HG03175 (cell line): ENCODE results near the gene CDH19.

Experiments used
- ATAC-seq: cut with Tn5 transposase; IDR thresholded peaks from one replicate; pipeline ENCODE4 v1.9.1; 2021; ENCODE audit warnings: mild to moderate bottlenecking, moderate library complexity; ENCODE audit not compliant: unreplicated experiment

The CDH19 gene

GRCh38 chr18:66603941-66604627 lies at the start of gene CDH19:
Gene CDH19, minus strand, starts transcription at chr18:66604090. Its CDS starts 31,886 bp downstream, at chr18:66572204.
- no peak for ATAC-seq

GRCh38 chr18:66647671-66648070 lies 43.8 kb upstream of the CDH19 start:
- no peak for ATAC-seq

GRCh38 chr18:66646609-66647008 lies 42.7 kb upstream of the CDH19 start:
- ATAC-seq, result no peak

GRCh38 chr18:66645983-66646382 lies 42.1 kb upstream of the CDH19 start:
- ATAC-seq, result no peak

GRCh38 chr18:66641056-66641455 lies 37.2 kb upstream of the CDH19 start:
- no peak for ATAC-seq

GRCh38 chr18:66640431-66640830 lies 36.5 kb upstream of the CDH19 start:
- ATAC-seq, result no peak

GRCh38 chr18:66638856-66639629 lies 35.2 kb upstream of the CDH19 start:
- no peak for ATAC-seq

GRCh38 chr18:66635342-66635741 lies 31.5 kb upstream of the CDH19 start:
- ATAC-seq, result no peak

- ATAC-seq, result no peak
These were observed 28.9 kb upstream of the CDH19 start for GRCh38 chr18:66632756-66633155.

GRCh38 chr18:66630831-66631230 lies 26.9 kb upstream of the CDH19 start:
- no peak for ATAC-seq

- no peak for ATAC-seq
These were observed 19.9 kb upstream of the CDH19 start for GRCh38 chr18:66623821-66624220.

GRCh38 chr18:66621816-66622576 lies 18.1 kb upstream of the CDH19 start:
- ATAC-seq, result no peak

- ATAC-seq, result no peak
These were observed 12.7 kb upstream of the CDH19 start for GRCh38 chr18:66616523-66616983.

GRCh38 chr18:66615176-66615575 lies 11.3 kb upstream of the CDH19 start:
- ATAC-seq, result no peak

- no peak for ATAC-seq
These were observed 3.7 kb upstream of the CDH19 start for GRCh38 chr18:66607632-66608031.

GRCh38 chr18:66601649-66602048 lies 2.2 kb downstream of the CDH19 start:
- ATAC-seq, result no peak

- ATAC-seq, result no peak
These were observed 4.7 kb downstream of the CDH19 start for GRCh38 chr18:66599190-66599589.

- ATAC-seq, result no peak
These were observed 16.5 kb downstream of the CDH19 start for GRCh38 chr18:66587430-66587829.

- ATAC-seq, result no peak
These were observed 21.7 kb downstream of the CDH19 start for GRCh38 chr18:66582211-66582610.

- ATAC-seq, result no peak
These were observed 28.6 kb downstream of the CDH19 start for GRCh38 chr18:66575263-66575662.

GRCh38 chr18:66571845-66572244 lies 32.0 kb downstream of the CDH19 start:
- no peak for ATAC-seq

GRCh38 chr18:66566616-66567015 lies 37.3 kb downstream of the CDH19 start:
- no peak for ATAC-seq
